Transverse colon (tissue), 4 donors: ENCODE measurements around the gene NIT2.

Experiments used
- EP300 ChIP-seq: sonication (generic); formaldehyde crosslinking; IDR thresholded peaks from one replicate; pipeline ENCODE4 v1.6.1; 2017; ENCODE audit warnings: antibody characterized with exemption, low read depth
- POLR2A ChIP-seq: fragments of 450-650 bp; IDR thresholded peaks from one replicate; pipeline ENCODE4 v1.6.1; 2016; ENCODE audit warnings: antibody characterized with exemption, mild to moderate bottlenecking, moderate library complexity
- POLR2AphosphoS5 ChIP-seq, 3 donors: sonication (generic); formaldehyde crosslinking; IDR thresholded peaks; one replicate each; pipeline ENCODE4 v1.6.1; 2016; ENCODE audit warnings: antibody characterized with exemption in 3 of 3
- TF ChIP-seq, protein P1 (sequence below), 5 experiments: fragments of 200-600 bp in 3 of 5; fragments of 450-650 bp in 2 of 5; sonication (generic) in 3 of 5; IDR thresholded peaks; 1 replicate in 2 of 5; 2 replicates in 3 of 5; pipeline ENCODE4 v1.5.1; 2016 to 2017; ENCODE audit warnings: antibody characterized with exemption in 5 of 5, inconsistent platforms in 3 of 5, mild to moderate bottlenecking in 2 of 5, moderate library complexity in 1 of 5

DNA sequence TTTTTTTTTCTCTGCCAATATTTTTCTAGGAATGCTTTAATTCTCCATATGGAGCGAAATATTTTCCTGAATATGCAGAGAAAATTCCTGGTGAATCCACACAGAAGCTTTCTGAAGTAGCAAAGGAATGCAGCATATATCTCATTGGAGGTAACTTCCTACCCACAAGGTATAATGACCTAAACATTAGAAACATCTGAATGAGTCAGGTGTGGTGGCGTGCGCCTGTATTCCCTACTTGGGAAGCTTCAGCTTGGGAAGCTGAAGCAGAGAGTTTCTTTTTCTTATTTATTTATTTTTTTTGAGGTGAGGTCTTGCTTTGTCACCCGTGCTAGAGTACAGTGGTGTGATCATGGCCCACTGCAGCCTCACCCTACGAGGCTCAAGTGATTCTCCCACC lies 5.2 kb downstream of the NIT2 start:
- TF ChIP-seq, protein P1, sequence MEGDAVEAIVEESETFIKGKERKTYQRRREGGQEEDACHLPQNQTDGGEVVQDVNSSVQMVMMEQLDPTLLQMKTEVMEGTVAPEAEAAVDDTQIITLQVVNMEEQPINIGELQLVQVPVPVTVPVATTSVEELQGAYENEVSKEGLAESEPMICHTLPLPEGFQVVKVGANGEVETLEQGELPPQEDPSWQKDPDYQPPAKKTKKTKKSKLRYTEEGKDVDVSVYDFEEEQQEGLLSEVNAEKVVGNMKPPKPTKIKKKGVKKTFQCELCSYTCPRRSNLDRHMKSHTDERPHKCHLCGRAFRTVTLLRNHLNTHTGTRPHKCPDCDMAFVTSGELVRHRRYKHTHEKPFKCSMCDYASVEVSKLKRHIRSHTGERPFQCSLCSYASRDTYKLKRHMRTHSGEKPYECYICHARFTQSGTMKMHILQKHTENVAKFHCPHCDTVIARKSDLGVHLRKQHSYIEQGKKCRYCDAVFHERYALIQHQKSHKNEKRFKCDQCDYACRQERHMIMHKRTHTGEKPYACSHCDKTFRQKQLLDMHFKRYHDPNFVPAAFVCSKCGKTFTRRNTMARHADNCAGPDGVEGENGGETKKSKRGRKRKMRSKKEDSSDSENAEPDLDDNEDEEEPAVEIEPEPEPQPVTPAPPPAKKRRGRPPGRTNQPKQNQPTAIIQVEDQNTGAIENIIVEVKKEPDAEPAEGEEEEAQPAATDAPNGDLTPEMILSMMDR (IDR thresholded peaks at IDR 0.05): no peak
- TF ChIP-seq POLR2A (no peak), EP300 (no peak), POLR2AphosphoS5 (IDR thresholded peaks at IDR 0.05) (no peak)
